ENCODE measurements around the gene FMNL2. TPM values are rescaled to one million over a fixed set of nuclear protein-coding genes. Genes with fewer than 3 reads are reported as not detected.

The FMNL2 gene
- polyA plus RNA-seq, 3 donors = 0.28 to 3.2 (median 0.71) TPM

DNA sequence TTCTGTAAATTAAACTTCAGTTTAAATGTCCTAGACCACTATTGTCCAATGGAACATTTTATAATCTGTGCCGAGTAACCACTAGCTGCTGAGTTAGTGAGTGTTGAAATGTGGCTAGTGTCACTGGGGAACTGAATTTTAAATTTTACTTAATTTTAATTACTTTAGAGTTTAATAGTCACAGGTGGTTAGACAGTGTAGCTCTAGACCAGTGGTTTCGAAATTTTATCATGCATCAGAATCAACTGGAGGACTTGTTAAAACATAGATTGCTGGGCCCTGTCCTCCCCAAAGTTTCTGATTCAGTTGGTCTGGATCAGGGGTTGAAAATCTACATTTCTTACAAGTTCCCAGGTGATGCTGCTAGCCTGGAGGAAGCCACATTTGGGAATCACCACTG, 110.4 kb downstream of the FMNL2 start:
- intact Hi-C loops (cut with micrococcal nuclease) = no loop called here
- H3K9me3 ChIP-seq (replicated peaks in 1 of 2; ENCODE audit: control insufficient read depth in 1 of 2, insufficient read depth in 1 of 2, low read length in 2 of 2) = no peaks in the 10 kb centered on the region
- H3K9ac ChIP-seq (ENCODE audit: insufficient read depth, low read length, poor library complexity, severe bottlenecking) = no peak overlapping the region
- no peak overlapping the region for H3K4me2 ChIP-seq (replicated peaks; ENCODE audit: extremely low read depth, low read length, poor library complexity, severe bottlenecking)
- H3K27me3 ChIP-seq (ENCODE audit: control insufficient read depth in 2 of 2, insufficient read depth in 2 of 2, low read length in 2 of 2) = no peaks in the 10 kb centered on the region
- H4K20me1 ChIP-seq (ENCODE audit: insufficient read depth, low read length) = no peaks in the 10 kb centered on the region
- Mint-ChIP-seq H3K4me1 (no peaks in the 10 kb centered on the region), H3K4me3 (no peak overlapping the region), H3K27ac (no peak overlapping the region), H3K9me3 (no peaks in the 10 kb centered on the region), H3K36me3 (no peaks in the 10 kb centered on the region), H3K27me3 (ENCODE audit: low read depth in 3 of 3) (peaks cover 1 to 3% (median 1%) of the 10 kb centered on the region in 3 donors)
- H2AFZ ChIP-seq (ENCODE audit: insufficient read depth, low read depth, low read length, poor library complexity, severe bottlenecking) = no peak overlapping the region
- no peak overlapping the region for H3K4me3 ChIP-seq (replicated peaks in 1 of 3; ENCODE audit: low read depth in 2 of 3, low read length in 3 of 3)
- H3K4me1 ChIP-seq (ENCODE audit: control insufficient read depth in 1 of 2, insufficient read depth in 2 of 2, low read length in 2 of 2) = no peaks in the 10 kb centered on the region
- H3K36me3 ChIP-seq (replicated peaks in 1 of 2; ENCODE audit: control insufficient read depth in 1 of 2, insufficient read depth in 2 of 2, low read length in 2 of 2) = no peaks in the 10 kb centered on the region
- DNase-seq = no peak
- H3K79me2 ChIP-seq (ENCODE audit: insufficient read depth, low read length) = no peaks in the 10 kb centered on the region
- TF ChIP-seq, protein P1, sequence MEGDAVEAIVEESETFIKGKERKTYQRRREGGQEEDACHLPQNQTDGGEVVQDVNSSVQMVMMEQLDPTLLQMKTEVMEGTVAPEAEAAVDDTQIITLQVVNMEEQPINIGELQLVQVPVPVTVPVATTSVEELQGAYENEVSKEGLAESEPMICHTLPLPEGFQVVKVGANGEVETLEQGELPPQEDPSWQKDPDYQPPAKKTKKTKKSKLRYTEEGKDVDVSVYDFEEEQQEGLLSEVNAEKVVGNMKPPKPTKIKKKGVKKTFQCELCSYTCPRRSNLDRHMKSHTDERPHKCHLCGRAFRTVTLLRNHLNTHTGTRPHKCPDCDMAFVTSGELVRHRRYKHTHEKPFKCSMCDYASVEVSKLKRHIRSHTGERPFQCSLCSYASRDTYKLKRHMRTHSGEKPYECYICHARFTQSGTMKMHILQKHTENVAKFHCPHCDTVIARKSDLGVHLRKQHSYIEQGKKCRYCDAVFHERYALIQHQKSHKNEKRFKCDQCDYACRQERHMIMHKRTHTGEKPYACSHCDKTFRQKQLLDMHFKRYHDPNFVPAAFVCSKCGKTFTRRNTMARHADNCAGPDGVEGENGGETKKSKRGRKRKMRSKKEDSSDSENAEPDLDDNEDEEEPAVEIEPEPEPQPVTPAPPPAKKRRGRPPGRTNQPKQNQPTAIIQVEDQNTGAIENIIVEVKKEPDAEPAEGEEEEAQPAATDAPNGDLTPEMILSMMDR (IDR thresholded peaks at IDR 0.05) = no peak
- WGBS (ENCODE audit: insufficient coverage) = no CpG with 5 or more reads among the region's 2 CpGs
- no peak overlapping the region for H3K27ac ChIP-seq (ENCODE audit: low read depth in 1 of 2, low read length in 2 of 2)

DNA sequence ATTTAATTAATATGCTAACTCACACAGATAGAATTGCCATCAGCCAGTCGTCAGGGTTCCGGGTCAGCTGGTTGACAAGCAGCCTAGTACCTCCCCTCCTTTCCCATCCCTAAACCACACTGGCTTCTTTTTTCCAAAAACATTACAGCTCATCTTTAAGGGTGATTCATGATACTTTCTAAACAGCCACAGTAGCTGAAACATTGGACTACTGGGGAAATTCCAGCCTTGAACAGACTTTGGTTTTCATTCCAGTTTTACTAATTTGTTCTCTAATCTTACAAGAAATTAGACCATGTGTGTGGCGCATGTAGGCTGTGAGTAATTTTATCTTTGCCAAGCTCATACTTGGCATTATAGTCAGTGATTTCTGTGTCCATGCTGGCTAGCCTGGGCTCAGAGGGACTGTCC, 110.8 kb downstream of the FMNL2 start:
- Histone ChIP-seq H3K79me2 (ENCODE audit: insufficient read depth, low read length) (no peaks in the 10 kb centered on the region), H3K27ac (ENCODE audit: low read depth in 1 of 2, low read length in 2 of 2) (no peak overlapping the region), H3K4me1 (ENCODE audit: control insufficient read depth in 1 of 2, insufficient read depth in 2 of 2, low read length in 2 of 2) (no peaks in the 10 kb centered on the region), H4K20me1 (ENCODE audit: insufficient read depth, low read length) (no peaks in the 10 kb centered on the region), H3K4me2 (replicated peaks; ENCODE audit: extremely low read depth, low read length, poor library complexity, severe bottlenecking) (no peak overlapping the region), H3K27me3 (ENCODE audit: control insufficient read depth in 2 of 2, insufficient read depth in 2 of 2, low read length in 2 of 2) (no peaks in the 10 kb centered on the region), H3K9ac (ENCODE audit: insufficient read depth, low read length, poor library complexity, severe bottlenecking) (no peak overlapping the region), H3K36me3 (replicated peaks in 1 of 2; ENCODE audit: control insufficient read depth in 1 of 2, insufficient read depth in 2 of 2, low read length in 2 of 2) (no peaks in the 10 kb centered on the region), H3K9me3 (replicated peaks in 1 of 2; ENCODE audit: control insufficient read depth in 1 of 2, insufficient read depth in 1 of 2, low read length in 2 of 2) (no peaks in the 10 kb centered on the region), H2AFZ (ENCODE audit: insufficient read depth, low read depth, low read length, poor library complexity, severe bottlenecking) (no peak overlapping the region), H3K4me3 (replicated peaks in 1 of 3; ENCODE audit: low read depth in 2 of 3, low read length in 3 of 3) (no peak overlapping the region)
- peaks cover 1 to 3% (median 3%) of the 10 kb centered on the region in 3 donors for H3K27me3 Mint-ChIP-seq (ENCODE audit: low read depth in 3 of 3)
- H3K4me3 Mint-ChIP-seq = no peak overlapping the region
- H3K36me3 Mint-ChIP-seq = no peaks in the 10 kb centered on the region
- TF ChIP-seq, protein P1 (IDR thresholded peaks at IDR 0.05) = no peak
- intact Hi-C loops (cut with micrococcal nuclease) = no loop called here
- 92% methylated on average over 2 of the region's 3 CpGs for WGBS (ENCODE audit: insufficient coverage)
- H3K4me1 Mint-ChIP-seq = no peaks in the 10 kb centered on the region
- peak in 1 of 3 donors; percentile 57 for DNase-seq
- no peaks in the 10 kb centered on the region for H3K9me3 Mint-ChIP-seq
- no peak overlapping the region for H3K27ac Mint-ChIP-seq
